HG02884 (cell line): Measurements from ENCODE around the gene ITGAE.
"Not testable (repeated sequence)": the region's sequence is repeated elsewhere in the genome, so short reads cannot be mapped to it uniquely, and the experiment has no call there.

Source experiments
- ATAC-seq: cut with Tn5 transposase; IDR thresholded peaks from one replicate; pipeline ENCODE4 v1.9.1; 2021; ENCODE audit warnings: mild to moderate bottlenecking, moderate library complexity; ENCODE audit not compliant: unreplicated experiment

Gene ITGAE

GRCh38 chr17:3795390-3796102 is 5.4 kb downstream of the ITGAE start:
- ATAC-seq = no peak

- ATAC-seq = no peak
These were observed 6.2 kb downstream of the ITGAE start for GRCh38 chr17:3794557-3795389.

- not testable (repeated sequence) for ATAC-seq
These were observed 6.8 kb downstream of the ITGAE start for GRCh38 chr17:3794152-3794551.

GRCh38 chr17:3793258-3793657 is 7.7 kb downstream of the ITGAE start:
- ATAC-seq = not testable (repeated sequence)

GRCh38 chr17:3792481-3792880 is 8.5 kb downstream of the ITGAE start:
- no peak for ATAC-seq

- ATAC-seq = no peak
These were observed 12.8 kb downstream of the ITGAE start for GRCh38 chr17:3788200-3788599.

- ATAC-seq = not testable (repeated sequence)
These were observed 15.7 kb downstream of the ITGAE start for GRCh38 chr17:3785323-3785722.

GRCh38 chr17:3782751-3783150 is 18.2 kb downstream of the ITGAE start:
- no peak for ATAC-seq

- ATAC-seq = no peak
These were observed 20.0 kb downstream of the ITGAE start for GRCh38 chr17:3780986-3781385.

GRCh38 chr17:3777366-3778120 is 23.4 kb downstream of the ITGAE start:
- ATAC-seq = no peak

GRCh38 chr17:3773966-3774365 is 27.0 kb downstream of the ITGAE start:
- ATAC-seq = no peak

GRCh38 chr17:3773511-3773910 is 27.5 kb downstream of the ITGAE start:
- ATAC-seq = no peak

- no peak for ATAC-seq
These were observed 28.2 kb downstream of the ITGAE start for GRCh38 chr17:3772764-3773163.

GRCh38 chr17:3771140-3771539 is 29.8 kb downstream of the ITGAE start:
- no peak for ATAC-seq

- no peak for ATAC-seq
These were observed 30.5 kb downstream of the ITGAE start for GRCh38 chr17:3770466-3770865.

- no peak for ATAC-seq
These were observed 32.2 kb downstream of the ITGAE start for GRCh38 chr17:3768769-3769168.

- ATAC-seq = no peak
These were observed 32.6 kb downstream of the ITGAE start for GRCh38 chr17:3768341-3768740.

- no peak for ATAC-seq
These were observed 34.2 kb downstream of the ITGAE start for GRCh38 chr17:3766779-3767178.

GRCh38 chr17:3765981-3766380 is 35.0 kb downstream of the ITGAE start:
- ATAC-seq = no peak

GRCh38 chr17:3763777-3764170 is 37.2 kb downstream of the ITGAE start:
- ATAC-seq = no peak

GRCh38 chr17:3762922-3763776 is 37.8 kb downstream of the ITGAE start:
- ATAC-seq = no peak
